Panc1 (cell line): ENCODE measurements around the gene ERC2.

Source experiments
- POLR2AphosphoS5 ChIP-seq: IDR thresholded peaks from 2 replicates; pipeline ENCODE4 v1.6.1; 2012; ENCODE audit warnings: mild to moderate bottlenecking, low read depth, low read length, moderate library complexity
- SIN3A ChIP-seq: IDR thresholded peaks from 2 replicates; pipeline ENCODE4 v1.6.1; 2012; ENCODE audit warnings: low read depth, mild to moderate bottlenecking, low read length, moderate library complexity, borderline replicate concordance; ENCODE audit not compliant: insufficient read depth
- TCF7L2 ChIP-seq: IDR thresholded peaks from 2 replicates; pipeline ENCODE4 v1.6.1; 2011; ENCODE audit warnings: mild to moderate bottlenecking, low read depth, low read length, inconsistent platforms
- TF ChIP-seq, protein P1 (sequence below): fragments of 450-650 bp; IDR thresholded peaks from 2 replicates; pipeline ENCODE4 v1.5.1; 2017; ENCODE audit warnings: mild to moderate bottlenecking
- TF ChIP-seq, protein P2 (sequence below), 2 experiments: IDR thresholded peaks; 2 replicates each; pipeline ENCODE4 v1.6.1; 2011 to 2012; ENCODE audit warnings: low read depth in 2 of 2, control low read depth in 1 of 2, low read length in 1 of 2, mild to moderate bottlenecking in 1 of 2, moderate library complexity in 1 of 2; ENCODE audit not compliant: insufficient read depth in 1 of 2

DNA sequence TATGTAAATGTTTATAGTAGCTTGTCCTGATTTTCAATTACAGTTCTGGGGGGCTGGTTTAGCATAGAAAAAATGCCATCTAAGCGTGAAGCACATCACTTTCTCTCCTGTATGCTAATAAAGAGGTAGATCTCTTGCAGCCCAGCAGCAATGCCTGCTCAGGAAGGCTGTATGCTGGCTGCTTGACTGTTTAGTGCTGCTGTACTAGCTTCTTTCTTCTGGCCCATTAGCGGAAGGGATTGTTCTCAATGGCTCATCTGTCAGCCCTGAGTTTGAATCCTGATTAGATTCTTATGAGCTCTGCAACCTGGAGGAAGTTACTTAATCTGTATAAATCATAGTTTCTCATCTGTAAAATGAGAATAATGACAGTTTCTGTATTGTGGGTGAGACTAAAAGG lies 478.9 kb downstream of the ERC2 start:
- TF ChIP-seq, protein P1, sequence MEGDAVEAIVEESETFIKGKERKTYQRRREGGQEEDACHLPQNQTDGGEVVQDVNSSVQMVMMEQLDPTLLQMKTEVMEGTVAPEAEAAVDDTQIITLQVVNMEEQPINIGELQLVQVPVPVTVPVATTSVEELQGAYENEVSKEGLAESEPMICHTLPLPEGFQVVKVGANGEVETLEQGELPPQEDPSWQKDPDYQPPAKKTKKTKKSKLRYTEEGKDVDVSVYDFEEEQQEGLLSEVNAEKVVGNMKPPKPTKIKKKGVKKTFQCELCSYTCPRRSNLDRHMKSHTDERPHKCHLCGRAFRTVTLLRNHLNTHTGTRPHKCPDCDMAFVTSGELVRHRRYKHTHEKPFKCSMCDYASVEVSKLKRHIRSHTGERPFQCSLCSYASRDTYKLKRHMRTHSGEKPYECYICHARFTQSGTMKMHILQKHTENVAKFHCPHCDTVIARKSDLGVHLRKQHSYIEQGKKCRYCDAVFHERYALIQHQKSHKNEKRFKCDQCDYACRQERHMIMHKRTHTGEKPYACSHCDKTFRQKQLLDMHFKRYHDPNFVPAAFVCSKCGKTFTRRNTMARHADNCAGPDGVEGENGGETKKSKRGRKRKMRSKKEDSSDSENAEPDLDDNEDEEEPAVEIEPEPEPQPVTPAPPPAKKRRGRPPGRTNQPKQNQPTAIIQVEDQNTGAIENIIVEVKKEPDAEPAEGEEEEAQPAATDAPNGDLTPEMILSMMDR: no peak
- TF ChIP-seq POLR2AphosphoS5: no peak
- TF ChIP-seq SIN3A: no peak
- no peak for TF ChIP-seq TCF7L2
- TF ChIP-seq, protein P2, sequence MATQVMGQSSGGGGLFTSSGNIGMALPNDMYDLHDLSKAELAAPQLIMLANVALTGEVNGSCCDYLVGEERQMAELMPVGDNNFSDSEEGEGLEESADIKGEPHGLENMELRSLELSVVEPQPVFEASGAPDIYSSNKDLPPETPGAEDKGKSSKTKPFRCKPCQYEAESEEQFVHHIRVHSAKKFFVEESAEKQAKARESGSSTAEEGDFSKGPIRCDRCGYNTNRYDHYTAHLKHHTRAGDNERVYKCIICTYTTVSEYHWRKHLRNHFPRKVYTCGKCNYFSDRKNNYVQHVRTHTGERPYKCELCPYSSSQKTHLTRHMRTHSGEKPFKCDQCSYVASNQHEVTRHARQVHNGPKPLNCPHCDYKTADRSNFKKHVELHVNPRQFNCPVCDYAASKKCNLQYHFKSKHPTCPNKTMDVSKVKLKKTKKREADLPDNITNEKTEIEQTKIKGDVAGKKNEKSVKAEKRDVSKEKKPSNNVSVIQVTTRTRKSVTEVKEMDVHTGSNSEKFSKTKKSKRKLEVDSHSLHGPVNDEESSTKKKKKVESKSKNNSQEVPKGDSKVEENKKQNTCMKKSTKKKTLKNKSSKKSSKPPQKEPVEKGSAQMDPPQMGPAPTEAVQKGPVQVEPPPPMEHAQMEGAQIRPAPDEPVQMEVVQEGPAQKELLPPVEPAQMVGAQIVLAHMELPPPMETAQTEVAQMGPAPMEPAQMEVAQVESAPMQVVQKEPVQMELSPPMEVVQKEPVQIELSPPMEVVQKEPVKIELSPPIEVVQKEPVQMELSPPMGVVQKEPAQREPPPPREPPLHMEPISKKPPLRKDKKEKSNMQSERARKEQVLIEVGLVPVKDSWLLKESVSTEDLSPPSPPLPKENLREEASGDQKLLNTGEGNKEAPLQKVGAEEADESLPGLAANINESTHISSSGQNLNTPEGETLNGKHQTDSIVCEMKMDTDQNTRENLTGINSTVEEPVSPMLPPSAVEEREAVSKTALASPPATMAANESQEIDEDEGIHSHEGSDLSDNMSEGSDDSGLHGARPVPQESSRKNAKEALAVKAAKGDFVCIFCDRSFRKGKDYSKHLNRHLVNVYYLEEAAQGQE (IDR thresholded peaks at IDR 0.05; ENCODE audit: insufficient read depth in 1 of 2, low read depth in 2 of 2, low read length in 1 of 2): no peak
